ENCODE data around the gene THSD1.
"Not testable (repeated sequence)": the region's sequence is repeated elsewhere in the genome, so short reads cannot be mapped to it uniquely, and the experiment has no call there.

THSD1 gene

DNA sequence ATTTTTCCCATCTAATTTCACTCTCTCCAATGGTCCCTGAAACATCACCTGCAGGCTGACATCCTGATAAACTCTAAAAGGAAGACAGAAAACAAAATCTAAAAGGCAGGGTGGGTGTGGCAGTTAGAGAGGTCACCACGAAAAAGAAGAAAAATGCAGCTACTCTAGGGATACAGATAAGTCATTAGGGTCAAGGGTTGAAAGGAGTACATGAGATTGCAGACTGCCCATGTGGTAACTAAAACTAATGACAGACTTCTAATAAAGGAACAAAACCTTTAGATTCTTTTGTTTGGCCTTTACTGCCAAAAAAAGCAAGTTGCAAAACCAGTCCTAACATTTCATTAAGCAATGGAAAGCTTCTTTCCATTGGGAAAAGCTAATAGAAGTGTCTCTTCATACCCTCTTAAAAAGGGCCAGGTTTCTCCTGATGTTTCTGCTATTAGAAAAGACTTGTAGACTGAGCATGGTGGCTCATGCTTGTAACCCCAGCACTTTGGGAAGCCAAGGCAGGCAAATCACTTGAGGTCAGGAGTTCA lies 31.0 kb downstream of the THSD1 start:
- no peaks in the 10 kb centered on the region for H3K4me1 ChIP-seq (ENCODE audit: control insufficient read depth, low read depth, low read length)
- H3K9me3 ChIP-seq (ENCODE audit: control insufficient read depth, low read depth, low read length): no peaks in the 10 kb centered on the region
- H3K4me3 ChIP-seq (ENCODE audit: low read length): no peak overlapping the region
- H3K27me3 ChIP-seq (ENCODE audit: control insufficient read depth, insufficient read depth, low read length): no peaks in the 10 kb centered on the region
- no peaks in the 10 kb centered on the region for H3K36me3 ChIP-seq (ENCODE audit: control insufficient read depth, low read depth, low read length)
- H3K27ac ChIP-seq (ENCODE audit: low read length): no peak overlapping the region
- no peak overlapping the region for H3K9ac ChIP-seq (ENCODE audit: low read length)

DNA sequence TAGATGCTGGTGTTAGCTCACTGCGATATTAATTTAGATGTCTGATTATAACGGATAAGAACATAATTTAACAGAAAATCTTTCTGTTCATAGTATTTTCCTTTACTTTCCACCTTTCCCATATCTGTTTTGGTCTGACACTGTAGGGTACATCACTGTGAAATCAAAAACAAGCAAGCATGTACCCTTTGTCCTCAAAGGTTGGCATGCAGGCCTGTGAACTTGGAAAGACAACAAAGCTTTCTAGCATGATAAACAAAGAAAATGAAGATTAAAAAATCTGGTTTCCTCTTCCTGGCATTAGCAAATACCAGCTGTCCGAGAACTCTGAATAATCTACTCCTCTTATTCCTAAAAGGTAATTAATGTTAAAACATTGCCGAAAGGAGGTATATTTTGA lies 31.6 kb downstream of the THSD1 start:
- Histone ChIP-seq H3K4me3 (ENCODE audit: low read length) (no peak overlapping the region), H3K36me3 (ENCODE audit: control insufficient read depth, low read depth, low read length) (no peaks in the 10 kb centered on the region), H3K4me1 (ENCODE audit: control insufficient read depth, low read depth, low read length) (no peaks in the 10 kb centered on the region), H3K27ac (ENCODE audit: low read length) (no peak overlapping the region), H3K9ac (ENCODE audit: low read length) (no peak overlapping the region), H3K27me3 (ENCODE audit: control insufficient read depth, insufficient read depth, low read length) (no peaks in the 10 kb centered on the region), H3K9me3 (ENCODE audit: control insufficient read depth, low read depth, low read length) (no peaks in the 10 kb centered on the region)

DNA sequence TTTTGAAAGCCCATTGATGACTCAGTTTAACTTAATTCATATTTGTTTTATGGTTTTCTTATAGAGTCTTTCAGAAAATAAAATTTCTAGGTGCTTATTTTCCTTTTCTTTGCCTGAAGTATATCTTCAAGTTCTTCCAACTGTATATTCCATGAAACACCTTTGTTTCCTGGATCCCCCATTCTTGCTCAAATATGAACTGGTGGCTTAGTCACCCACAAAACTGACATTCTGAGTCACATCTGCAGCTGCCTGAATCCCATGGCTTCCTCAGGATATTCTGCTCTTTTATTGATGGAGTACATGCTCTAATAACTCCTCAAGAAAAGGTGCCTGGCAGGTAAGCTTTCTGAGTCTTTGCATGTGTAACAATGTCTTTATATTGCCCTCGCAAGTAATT lies 32.7 kb downstream of the THSD1 start:
- H3K9ac ChIP-seq (ENCODE audit: low read length); H3K9me3 ChIP-seq (ENCODE audit: control insufficient read depth, low read depth, low read length); H3K27ac ChIP-seq (ENCODE audit: low read length); H3K36me3 ChIP-seq (ENCODE audit: control insufficient read depth, low read depth, low read length); H3K27me3 ChIP-seq (ENCODE audit: control insufficient read depth, insufficient read depth, low read length); H3K4me3 ChIP-seq (ENCODE audit: low read length); H3K4me1 ChIP-seq (ENCODE audit: control insufficient read depth, low read depth, low read length): not testable (repeated sequence)

DNA sequence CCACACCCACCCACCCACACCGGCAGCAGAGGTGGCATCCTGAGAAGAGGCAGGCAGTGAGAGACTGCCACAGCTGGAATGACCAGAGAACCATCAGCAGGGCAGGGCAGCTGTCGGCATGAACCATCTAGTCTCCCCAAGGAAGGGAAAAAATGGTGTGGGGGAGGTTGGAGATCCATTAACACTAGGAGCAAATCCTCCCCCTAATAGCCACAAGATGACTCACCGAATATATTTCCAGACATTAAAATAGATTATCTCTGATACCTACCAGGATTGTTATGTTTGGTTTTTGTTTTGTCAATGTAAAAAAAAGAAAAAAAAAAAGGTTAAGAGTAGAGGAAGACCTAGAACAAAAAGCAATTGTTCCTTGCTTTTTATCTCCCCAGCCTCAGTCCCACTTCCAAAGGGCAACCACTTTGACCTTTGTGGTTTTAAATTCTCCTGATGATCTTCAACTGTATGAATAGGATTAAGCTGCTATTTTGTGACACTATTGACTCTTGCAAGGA lies 34.2 kb downstream of the THSD1 start:
- no peak overlapping the region for H3K27ac ChIP-seq (ENCODE audit: low read length)
- no peaks in the 10 kb centered on the region for H3K27me3 ChIP-seq (ENCODE audit: control insufficient read depth, insufficient read depth, low read length)
- no peak overlapping the region for H3K9ac ChIP-seq (ENCODE audit: low read length)
- H3K9me3 ChIP-seq (ENCODE audit: control insufficient read depth, low read depth, low read length): no peaks in the 10 kb centered on the region
- no peak overlapping the region for H3K4me3 ChIP-seq (ENCODE audit: low read length)
- H3K4me1 ChIP-seq (ENCODE audit: control insufficient read depth, low read depth, low read length): no peaks in the 10 kb centered on the region
- no peaks in the 10 kb centered on the region for H3K36me3 ChIP-seq (ENCODE audit: control insufficient read depth, low read depth, low read length)

DNA sequence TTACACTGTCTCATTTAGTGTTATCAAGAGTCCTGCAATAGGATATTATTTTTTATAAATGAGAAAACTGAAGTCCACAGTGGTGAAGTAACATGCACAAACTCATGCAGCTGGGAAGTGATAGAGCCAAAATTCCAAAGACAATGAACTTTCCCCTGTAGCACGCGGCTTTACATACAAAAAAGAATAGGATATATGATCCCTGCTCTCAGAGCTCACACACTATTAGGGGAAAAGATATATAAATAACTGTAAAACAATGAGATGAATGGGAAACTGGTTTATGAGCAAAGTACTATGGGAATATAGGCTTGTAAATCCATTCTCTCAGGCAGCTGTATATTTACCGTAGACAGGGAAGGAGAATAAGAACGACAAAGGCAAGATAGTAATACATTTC lies 39.7 kb downstream of the THSD1 start:
- no peaks in the 10 kb centered on the region for H3K9me3 ChIP-seq (ENCODE audit: control insufficient read depth, low read depth, low read length)
- no peak overlapping the region for H3K4me3 ChIP-seq (ENCODE audit: low read length)
- H3K4me1 ChIP-seq (ENCODE audit: control insufficient read depth, low read depth, low read length): no peaks in the 10 kb centered on the region
- H3K36me3 ChIP-seq (ENCODE audit: control insufficient read depth, low read depth, low read length): no peaks in the 10 kb centered on the region
- no peak overlapping the region for H3K27ac ChIP-seq (ENCODE audit: low read length)
- H3K9ac ChIP-seq (ENCODE audit: low read length): no peak overlapping the region
- no peaks in the 10 kb centered on the region for H3K27me3 ChIP-seq (ENCODE audit: control insufficient read depth, insufficient read depth, low read length)

DNA sequence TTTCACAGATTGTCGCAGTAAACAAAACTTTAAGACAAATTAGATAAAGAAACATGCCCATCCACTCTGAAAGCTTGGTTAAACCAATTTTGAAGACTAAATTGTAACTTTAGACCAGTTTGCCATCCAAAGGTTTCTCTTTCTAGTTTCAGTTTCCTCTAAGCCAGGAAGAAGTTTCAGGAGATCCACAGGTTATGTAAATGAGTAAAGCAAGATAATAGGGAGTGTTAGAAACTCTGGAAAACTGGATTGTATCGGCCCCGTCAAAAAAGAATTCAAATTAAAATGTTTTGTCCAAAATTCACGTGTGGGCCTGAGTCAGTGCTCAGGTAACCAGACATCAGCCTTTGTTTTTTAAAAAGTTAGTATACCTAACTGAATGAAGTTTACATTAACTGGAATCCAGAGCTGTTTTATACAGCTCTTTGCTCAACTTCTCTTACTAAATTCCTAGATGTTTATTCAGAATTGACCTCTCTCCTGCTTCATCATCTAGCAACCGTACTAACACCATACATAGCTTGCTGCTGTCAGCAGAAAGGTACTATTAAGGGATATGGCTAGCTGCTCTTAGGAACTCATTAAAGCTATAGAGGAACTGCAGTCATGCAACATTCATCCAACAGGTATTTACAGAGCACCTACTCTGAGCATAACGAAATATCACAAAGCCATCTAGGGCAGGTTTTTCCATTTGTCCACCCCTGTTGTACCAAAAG lies 43.6 kb downstream of the THSD1 start:
- not testable (repeated sequence) for H3K27ac ChIP-seq (ENCODE audit: low read length); H3K4me3 ChIP-seq (ENCODE audit: low read length); H3K36me3 ChIP-seq (ENCODE audit: control insufficient read depth, low read depth, low read length); H3K4me1 ChIP-seq (ENCODE audit: control insufficient read depth, low read depth, low read length); H3K9ac ChIP-seq (ENCODE audit: low read length); H3K9me3 ChIP-seq (ENCODE audit: control insufficient read depth, low read depth, low read length); H3K27me3 ChIP-seq (ENCODE audit: control insufficient read depth, insufficient read depth, low read length)

DNA sequence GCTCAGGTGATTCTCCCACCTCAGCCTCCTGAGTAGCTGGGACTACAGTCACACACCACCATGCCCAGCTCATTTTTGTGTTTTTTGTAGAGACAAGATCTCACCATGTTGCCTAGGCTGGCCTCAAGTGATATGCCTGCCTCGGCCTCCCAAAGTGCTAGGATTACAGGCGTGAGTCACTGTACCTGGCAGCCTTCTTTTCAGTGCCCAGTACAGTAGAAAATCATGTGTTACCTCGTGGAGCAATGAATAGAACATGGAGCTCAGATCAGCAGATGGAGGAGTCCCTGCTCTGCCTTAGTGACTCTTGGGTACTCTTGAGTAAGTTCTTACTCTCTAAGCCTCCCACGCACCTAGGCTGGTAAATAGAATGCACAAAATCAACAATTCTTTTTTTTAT lies 44.7 kb downstream of the THSD1 start:
- Histone ChIP-seq H3K27me3 (ENCODE audit: control insufficient read depth, insufficient read depth, low read length) (no peaks in the 10 kb centered on the region), H3K27ac (ENCODE audit: low read length) (no peak overlapping the region), H3K9ac (ENCODE audit: low read length) (no peak overlapping the region), H3K36me3 (ENCODE audit: control insufficient read depth, low read depth, low read length) (no peaks in the 10 kb centered on the region), H3K4me3 (ENCODE audit: low read length) (no peak overlapping the region), H3K9me3 (ENCODE audit: control insufficient read depth, low read depth, low read length) (no peaks in the 10 kb centered on the region), H3K4me1 (ENCODE audit: control insufficient read depth, low read depth, low read length) (no peaks in the 10 kb centered on the region)

DNA sequence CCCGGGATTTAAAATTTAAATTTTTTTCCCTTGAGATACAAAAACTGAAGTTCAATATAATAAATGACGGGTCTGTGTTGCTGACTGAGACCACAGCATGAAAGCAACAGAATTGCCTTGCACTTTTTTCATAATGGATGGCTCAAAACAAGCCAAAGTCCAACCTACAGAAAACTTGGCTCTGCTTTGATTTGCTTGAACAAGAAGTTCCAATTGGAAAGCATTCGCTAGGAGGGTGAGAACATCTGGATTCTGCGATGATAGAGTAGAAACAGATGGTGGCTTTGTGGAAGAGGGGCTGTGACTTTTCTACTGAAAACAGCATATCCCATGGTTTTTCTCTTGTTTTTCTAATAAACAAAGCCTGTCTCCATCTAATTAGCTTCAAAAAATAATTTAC lies 46.4 kb downstream of the THSD1 start:
- no peaks in the 10 kb centered on the region for H3K9me3 ChIP-seq (ENCODE audit: control insufficient read depth, low read depth, low read length)
- H3K36me3 ChIP-seq (ENCODE audit: control insufficient read depth, low read depth, low read length): no peaks in the 10 kb centered on the region
- no peak overlapping the region for H3K9ac ChIP-seq (ENCODE audit: low read length)
- H3K27me3 ChIP-seq (ENCODE audit: control insufficient read depth, insufficient read depth, low read length): no peaks in the 10 kb centered on the region
- H3K4me3 ChIP-seq (ENCODE audit: low read length): no peak overlapping the region
- no peak overlapping the region for H3K27ac ChIP-seq (ENCODE audit: low read length)
- no peaks in the 10 kb centered on the region for H3K4me1 ChIP-seq (ENCODE audit: control insufficient read depth, low read depth, low read length)

DNA sequence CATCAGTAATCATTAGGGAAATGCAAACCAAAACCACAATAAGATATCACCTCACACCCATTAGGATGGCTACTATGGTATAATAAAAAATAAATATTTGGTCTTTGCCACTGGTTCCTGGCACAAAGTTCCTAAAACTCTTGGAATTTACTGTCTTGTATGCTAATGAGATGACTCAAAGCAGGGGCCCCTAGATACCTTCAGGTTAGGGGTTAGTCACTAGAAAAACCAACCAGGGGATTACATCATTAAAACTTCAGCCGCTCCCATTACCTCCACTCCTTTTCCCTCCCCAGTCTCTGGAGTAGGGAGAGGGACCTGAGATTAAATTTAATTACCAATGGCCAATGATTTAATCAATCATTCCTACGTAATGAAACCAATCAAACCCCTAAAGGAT lies 49.6 kb downstream of the THSD1 start:
- Histone ChIP-seq H3K27me3 (ENCODE audit: control insufficient read depth, insufficient read depth, low read length) (no peaks in the 10 kb centered on the region), H3K4me1 (ENCODE audit: control insufficient read depth, low read depth, low read length) (no peaks in the 10 kb centered on the region), H3K4me3 (ENCODE audit: low read length) (no peak overlapping the region), H3K27ac (ENCODE audit: low read length) (no peak overlapping the region), H3K9me3 (ENCODE audit: control insufficient read depth, low read depth, low read length) (no peaks in the 10 kb centered on the region), H3K9ac (ENCODE audit: low read length) (no peak overlapping the region), H3K36me3 (ENCODE audit: control insufficient read depth, low read depth, low read length) (no peaks in the 10 kb centered on the region)

DNA sequence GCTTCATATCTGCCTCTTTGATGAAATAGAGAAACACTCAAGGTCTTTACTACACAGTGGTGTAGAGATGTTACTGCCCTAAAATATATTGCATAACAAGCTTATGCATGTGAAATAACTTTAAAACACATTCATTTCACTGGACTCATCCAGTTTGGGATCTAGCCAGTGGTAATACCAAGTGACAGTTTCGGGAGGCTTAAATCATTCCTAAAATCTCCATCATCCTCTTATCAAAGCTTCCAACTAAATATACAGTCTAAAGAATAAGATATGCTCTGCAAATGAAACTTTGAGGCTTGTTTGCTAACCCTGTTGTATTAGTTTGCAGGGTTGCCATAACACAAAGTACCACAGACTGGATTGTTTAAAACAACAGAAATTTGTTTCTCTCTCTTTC lies 52.8 kb downstream of the THSD1 start:
- H3K4me3 ChIP-seq (ENCODE audit: low read length): no peak overlapping the region
- H3K9ac ChIP-seq (ENCODE audit: low read length): no peak overlapping the region
- no peaks in the 10 kb centered on the region for H3K27me3 ChIP-seq (ENCODE audit: control insufficient read depth, insufficient read depth, low read length)
- H3K9me3 ChIP-seq (ENCODE audit: control insufficient read depth, low read depth, low read length): no peaks in the 10 kb centered on the region
- no peak overlapping the region for H3K27ac ChIP-seq (ENCODE audit: low read length)
- H3K36me3 ChIP-seq (ENCODE audit: control insufficient read depth, low read depth, low read length): no peaks in the 10 kb centered on the region
- no peaks in the 10 kb centered on the region for H3K4me1 ChIP-seq (ENCODE audit: control insufficient read depth, low read depth, low read length)

DNA sequence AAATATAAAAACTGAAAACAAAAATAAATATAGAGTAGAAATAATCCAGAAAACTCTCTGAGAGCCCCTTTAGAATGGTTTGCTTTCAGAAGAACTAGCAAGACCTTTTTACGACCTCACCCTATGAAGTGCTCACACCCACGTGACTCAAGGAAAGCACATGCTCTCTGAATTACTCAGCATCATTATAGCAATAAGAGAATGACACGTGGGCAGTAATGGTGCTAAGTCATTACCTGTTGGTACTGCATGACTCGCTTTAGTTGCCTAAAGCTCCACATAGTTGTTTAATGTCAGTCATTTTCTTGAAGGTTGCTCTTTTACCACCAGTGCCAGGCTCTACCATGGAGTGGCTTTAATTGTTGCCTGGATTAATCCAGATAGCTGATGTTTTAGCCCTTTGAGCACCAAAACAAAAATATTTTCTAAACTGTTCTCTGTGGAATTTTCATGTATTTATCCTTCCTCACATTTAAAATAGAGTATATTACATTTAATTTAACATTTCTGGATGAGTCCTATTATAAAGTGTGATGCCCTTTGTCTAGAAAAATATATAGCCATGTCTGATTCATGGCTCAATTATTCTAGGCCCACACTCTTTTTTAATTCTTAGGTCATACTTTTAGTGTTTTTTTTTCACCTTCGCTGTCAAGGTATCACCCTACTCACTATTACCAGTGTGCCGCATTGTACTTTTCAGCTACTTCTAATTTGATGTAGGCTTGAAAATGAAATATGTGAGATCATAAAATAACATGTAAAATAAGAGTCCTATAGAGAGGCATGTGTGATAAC lies 56.8 kb downstream of the THSD1 start:
- Histone ChIP-seq H3K27ac (ENCODE audit: low read length) (no peak overlapping the region), H3K4me1 (ENCODE audit: control insufficient read depth, low read depth, low read length) (no peaks in the 10 kb centered on the region), H3K9ac (ENCODE audit: low read length) (no peak overlapping the region), H3K36me3 (ENCODE audit: control insufficient read depth, low read depth, low read length) (no peaks in the 10 kb centered on the region), H3K4me3 (ENCODE audit: low read length) (no peak overlapping the region), H3K27me3 (ENCODE audit: control insufficient read depth, insufficient read depth, low read length) (no peaks in the 10 kb centered on the region), H3K9me3 (ENCODE audit: control insufficient read depth, low read depth, low read length) (no peaks in the 10 kb centered on the region)
